K562 (cell line): ENCODE data around the gene CNDP1. TPM values are rescaled to one million over a fixed set of nuclear protein-coding genes. Genes with fewer than 3 reads are reported as not detected.

Experiments used
- CBX3 ChIP-seq, 2 experiments: IDR thresholded peaks; 1 replicate in 1 of 2; 2 replicates in 1 of 2; pipeline ENCODE4 v1.6.1; 2012; ENCODE audit warnings: inconsistent platforms in 2 of 2, low read length in 2 of 2, borderline replicate concordance in 1 of 2, control low read depth in 1 of 2
- E2F3 ChIP-seq: fragments of 250-450 bp; sonication (Bioruptor Pico); IDR thresholded peaks from 2 replicates; pipeline ENCODE4 v1.4.0; 2020; ENCODE audit warnings: mild to moderate bottlenecking
- EP400 ChIP-seq: fragments of 450-650 bp; IDR thresholded peaks from 2 replicates; pipeline ENCODE4 v1.6.1; 2017; ENCODE audit warnings: antibody characterized with exemption, mild to moderate bottlenecking, moderate library complexity
- MAFF ChIP-seq: IDR thresholded peaks from 2 replicates; pipeline ENCODE4 v1.6.1; 2012; ENCODE audit warnings: low read length, improper control_type of control experiment
- MAFK ChIP-seq: IDR thresholded peaks from 2 replicates; pipeline ENCODE4 v1.6.1; 2011; ENCODE audit warnings: low read length, improper control_type of control experiment
- NELFE ChIP-seq: IDR thresholded peaks from 2 replicates; pipeline ENCODE4 v1.6.1; 2011; ENCODE audit warnings: mild to moderate bottlenecking; ENCODE audit not compliant: insufficient read depth, insufficient read length
- SPI1 ChIP-seq: IDR thresholded peaks from 2 replicates; pipeline ENCODE4 v1.6.1; 2011; ENCODE audit warnings: low read depth, low read length, control low read depth, borderline replicate concordance
- SRSF3 ChIP-seq: fragments of 200-400 bp; formaldehyde crosslinking; IDR thresholded peaks from 2 replicates; pipeline ENCODE4 v1.6.1; 2016; ENCODE audit warnings: mild to moderate bottlenecking, low read length, moderate library complexity; ENCODE audit not compliant: insufficient read depth
- TCF3 ChIP-seq: sonication (generic); formaldehyde crosslinking; IDR thresholded peaks from 2 replicates; pipeline ENCODE4 v1.4.0; 2020; ENCODE audit warnings: mild to moderate bottlenecking, missing genetic modification reagents
- ZNF77 ChIP-seq: fragments of 250-450 bp; sonication (Bioruptor Pico); IDR thresholded peaks from 2 replicates; pipeline ENCODE4 v1.5.0; 2020
- polyA plus RNA-seq, 8 experiments: library from polyadenylated mRNA; depleted of rRNA in 4 of 8; stranded (reverse) in 5 of 8; unstranded in 3 of 8; fragments of >200 nt; fragmentation: Nextera tagmentation in 2 of 8; fragmentation: Illumina TruSeq in 1 of 8; extraction: Ambion mirVana in 2 of 8; extraction: Trizol in 1 of 8; gene quantifications; 2 replicates each; pipeline versions ENCODE4 v1.2.1 to v1.2.3, GENCODE V29; 2011 to 2014; ENCODE audit warnings: inconsistent platforms in 1 of 8, missing spikeins in 1 of 8
- total RNA-seq, 7 experiments: library from RNA; depleted of rRNA in 6 of 7; stranded (reverse); fragments of >200 nt in 6 of 7; fragmentation: Illumina TruSeq in 2 of 7; extraction: Trizol in 2 of 7; gene quantifications; 2 replicates each; pipeline versions ENCODE4 v1.2.1 to v1.2.3, GENCODE V29; 2011 to 2021; ENCODE audit warnings: low replicate concordance in 1 of 7
- TF ChIP-seq, protein P1 (sequence below): fragments of 450-650 bp; IDR thresholded peaks from 2 replicates; pipeline ENCODE4 v1.6.1; 2017; ENCODE audit warnings: antibody characterized with exemption, mild to moderate bottlenecking
- TF ChIP-seq, protein P2 (sequence below): sonication (generic); formaldehyde crosslinking; IDR thresholded peaks from 2 replicates; pipeline ENCODE4 v1.8.0; 2022; ENCODE audit warnings: missing genetic modification reagents, mild to moderate bottlenecking, moderate library complexity, borderline replicate concordance
- TF ChIP-seq, protein P3 (sequence below): fragments of 450-650 bp; IDR thresholded peaks from 2 replicates; pipeline ENCODE4 v1.6.1; 2016; ENCODE audit warnings: low read depth, mild to moderate bottlenecking, moderate library complexity
- TF ChIP-seq, protein P4 (sequence below): sonication (generic); formaldehyde crosslinking; IDR thresholded peaks from 2 replicates; pipeline ENCODE4 v1.8.1; 2023; ENCODE audit warnings: mild to moderate bottlenecking, missing genetic modification reagents
- TF ChIP-seq, protein P5 (sequence below): fragments of 250-450 bp; sonication (Bioruptor Pico); IDR thresholded peaks from 2 replicates; pipeline ENCODE4 v1.8.0; 2021; ENCODE audit warnings: borderline replicate concordance, mild to moderate bottlenecking, moderate library complexity; ENCODE audit not compliant: poor library complexity, severe bottlenecking
- TF ChIP-seq, protein P6 (sequence below), 2 experiments: IDR thresholded peaks; 2 replicates each; pipeline ENCODE4 v1.6.1; 2012; ENCODE audit warnings: improper control_type of control experiment in 2 of 2, low read depth in 2 of 2, low read length in 2 of 2, borderline replicate concordance in 1 of 2

Gene CNDP1
- total and polyA plus RNA-seq, 9 of the 15 experiments (the other 6 are each of a cell fraction or from before 2014, with no cell fraction given) = not detected

DNA sequence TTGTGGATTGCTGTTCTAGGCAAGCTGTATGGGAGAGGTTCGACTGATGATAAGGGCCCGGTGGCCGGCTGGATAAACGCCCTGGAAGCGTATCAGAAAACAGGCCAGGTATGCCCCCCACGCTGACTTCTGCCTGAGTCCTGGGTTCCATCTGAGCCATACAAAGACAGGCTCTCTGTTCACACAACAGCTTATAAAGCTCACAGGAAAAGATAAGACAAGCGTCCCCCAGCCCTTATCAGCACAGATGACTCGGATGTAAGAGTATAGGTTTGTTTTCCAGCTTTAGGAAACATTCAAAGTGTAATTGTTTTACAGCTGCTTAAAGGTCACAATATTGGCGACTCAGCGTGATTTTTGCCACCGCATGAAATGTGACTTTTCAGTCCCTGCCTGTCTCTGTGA lies 25.5 kb upstream of the CNDP1 start (continued):
- TF ChIP-seq, protein P1, sequence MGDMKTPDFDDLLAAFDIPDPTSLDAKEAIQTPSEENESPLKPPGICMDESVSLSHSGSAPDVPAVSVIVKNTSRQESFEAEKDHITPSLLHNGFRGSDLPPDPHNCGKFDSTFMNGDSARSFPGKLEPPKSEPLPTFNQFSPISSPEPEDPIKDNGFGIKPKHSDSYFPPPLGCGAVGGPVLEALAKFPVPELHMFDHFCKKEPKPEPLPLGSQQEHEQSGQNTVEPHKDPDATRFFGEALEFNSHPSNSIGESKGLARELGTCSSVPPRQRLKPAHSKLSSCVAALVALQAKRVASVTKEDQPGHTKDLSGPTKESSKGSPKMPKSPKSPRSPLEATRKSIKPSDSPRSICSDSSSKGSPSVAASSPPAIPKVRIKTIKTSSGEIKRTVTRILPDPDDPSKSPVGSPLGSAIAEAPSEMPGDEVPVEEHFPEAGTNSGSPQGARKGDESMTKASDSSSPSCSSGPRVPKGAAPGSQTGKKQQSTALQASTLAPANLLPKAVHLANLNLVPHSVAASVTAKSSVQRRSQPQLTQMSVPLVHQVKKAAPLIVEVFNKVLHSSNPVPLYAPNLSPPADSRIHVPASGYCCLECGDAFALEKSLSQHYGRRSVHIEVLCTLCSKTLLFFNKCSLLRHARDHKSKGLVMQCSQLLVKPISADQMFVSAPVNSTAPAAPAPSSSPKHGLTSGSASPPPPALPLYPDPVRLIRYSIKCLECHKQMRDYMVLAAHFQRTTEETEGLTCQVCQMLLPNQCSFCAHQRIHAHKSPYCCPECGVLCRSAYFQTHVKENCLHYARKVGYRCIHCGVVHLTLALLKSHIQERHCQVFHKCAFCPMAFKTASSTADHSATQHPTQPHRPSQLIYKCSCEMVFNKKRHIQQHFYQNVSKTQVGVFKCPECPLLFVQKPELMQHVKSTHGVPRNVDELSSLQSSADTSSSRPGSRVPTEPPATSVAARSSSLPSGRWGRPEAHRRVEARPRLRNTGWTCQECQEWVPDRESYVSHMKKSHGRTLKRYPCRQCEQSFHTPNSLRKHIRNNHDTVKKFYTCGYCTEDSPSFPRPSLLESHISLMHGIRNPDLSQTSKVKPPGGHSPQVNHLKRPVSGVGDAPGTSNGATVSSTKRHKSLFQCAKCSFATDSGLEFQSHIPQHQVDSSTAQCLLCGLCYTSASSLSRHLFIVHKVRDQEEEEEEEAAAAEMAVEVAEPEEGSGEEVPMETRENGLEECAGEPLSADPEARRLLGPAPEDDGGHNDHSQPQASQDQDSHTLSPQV = no peak
- TF ChIP-seq CBX3 (IDR thresholded peaks at IDR 0.05; ENCODE audit: borderline replicate concordance in 1 of 2, low read length in 2 of 2) (no peak), MAFF (peak; percentile 44; the same call in 1 of the 2 replicates), E2F3 (CRISPR knock-in tag) (no peak), TCF3 (CRISPR knock-in tag) (peak; percentile 70), MAFK (peak; percentile 40; the same call in 1 of the 2 replicates), ZNF77 (CRISPR knock-in tag) (no peak), EP400 (no peak), SRSF3 (no peak), NELFE (no peak), SPI1 (no peak)
- TF ChIP-seq, protein P2, sequence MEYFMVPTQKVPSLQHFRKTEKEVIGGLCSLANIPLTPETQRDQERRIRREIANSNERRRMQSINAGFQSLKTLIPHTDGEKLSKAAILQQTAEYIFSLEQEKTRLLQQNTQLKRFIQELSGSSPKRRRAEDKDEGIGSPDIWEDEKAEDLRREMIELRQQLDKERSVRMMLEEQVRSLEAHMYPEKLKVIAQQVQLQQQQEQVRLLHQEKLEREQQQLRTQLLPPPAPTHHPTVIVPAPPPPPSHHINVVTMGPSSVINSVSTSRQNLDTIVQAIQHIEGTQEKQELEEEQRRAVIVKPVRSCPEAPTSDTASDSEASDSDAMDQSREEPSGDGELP = peak; percentile 14; the same call in 1 of the 2 replicates
- TF ChIP-seq, protein P3, sequence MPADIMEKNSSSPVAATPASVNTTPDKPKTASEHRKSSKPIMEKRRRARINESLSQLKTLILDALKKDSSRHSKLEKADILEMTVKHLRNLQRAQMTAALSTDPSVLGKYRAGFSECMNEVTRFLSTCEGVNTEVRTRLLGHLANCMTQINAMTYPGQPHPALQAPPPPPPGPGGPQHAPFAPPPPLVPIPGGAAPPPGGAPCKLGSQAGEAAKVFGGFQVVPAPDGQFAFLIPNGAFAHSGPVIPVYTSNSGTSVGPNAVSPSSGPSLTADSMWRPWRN = no peak
- TF ChIP-seq, protein P4, sequence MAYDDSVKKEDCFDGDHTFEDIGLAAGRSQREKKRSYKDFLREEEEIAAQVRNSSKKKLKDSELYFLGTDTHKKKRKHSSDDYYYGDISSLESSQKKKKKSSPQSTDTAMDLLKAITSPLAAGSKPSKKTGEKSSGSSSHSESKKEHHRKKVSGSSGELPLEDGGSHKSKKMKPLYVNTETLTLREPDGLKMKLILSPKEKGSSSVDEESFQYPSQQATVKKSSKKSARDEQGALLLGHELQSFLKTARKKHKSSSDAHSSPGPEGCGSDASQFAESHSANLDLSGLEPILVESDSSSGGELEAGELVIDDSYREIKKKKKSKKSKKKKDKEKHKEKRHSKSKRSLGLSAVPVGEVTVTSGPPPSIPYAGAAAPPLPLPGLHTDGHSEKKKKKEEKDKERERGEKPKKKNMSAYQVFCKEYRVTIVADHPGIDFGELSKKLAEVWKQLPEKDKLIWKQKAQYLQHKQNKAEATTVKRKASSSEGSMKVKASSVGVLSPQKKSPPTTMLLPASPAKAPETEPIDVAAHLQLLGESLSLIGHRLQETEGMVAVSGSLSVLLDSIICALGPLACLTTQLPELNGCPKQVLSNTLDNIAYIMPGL (CRISPR knock-in tag) = no peak
- TF ChIP-seq, protein P5, sequence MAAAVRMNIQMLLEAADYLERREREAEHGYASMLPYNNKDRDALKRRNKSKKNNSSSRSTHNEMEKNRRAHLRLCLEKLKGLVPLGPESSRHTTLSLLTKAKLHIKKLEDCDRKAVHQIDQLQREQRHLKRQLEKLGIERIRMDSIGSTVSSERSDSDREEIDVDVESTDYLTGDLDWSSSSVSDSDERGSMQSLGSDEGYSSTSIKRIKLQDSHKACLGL (CRISPR knock-in tag) = no peak
- TF ChIP-seq, protein P6, sequence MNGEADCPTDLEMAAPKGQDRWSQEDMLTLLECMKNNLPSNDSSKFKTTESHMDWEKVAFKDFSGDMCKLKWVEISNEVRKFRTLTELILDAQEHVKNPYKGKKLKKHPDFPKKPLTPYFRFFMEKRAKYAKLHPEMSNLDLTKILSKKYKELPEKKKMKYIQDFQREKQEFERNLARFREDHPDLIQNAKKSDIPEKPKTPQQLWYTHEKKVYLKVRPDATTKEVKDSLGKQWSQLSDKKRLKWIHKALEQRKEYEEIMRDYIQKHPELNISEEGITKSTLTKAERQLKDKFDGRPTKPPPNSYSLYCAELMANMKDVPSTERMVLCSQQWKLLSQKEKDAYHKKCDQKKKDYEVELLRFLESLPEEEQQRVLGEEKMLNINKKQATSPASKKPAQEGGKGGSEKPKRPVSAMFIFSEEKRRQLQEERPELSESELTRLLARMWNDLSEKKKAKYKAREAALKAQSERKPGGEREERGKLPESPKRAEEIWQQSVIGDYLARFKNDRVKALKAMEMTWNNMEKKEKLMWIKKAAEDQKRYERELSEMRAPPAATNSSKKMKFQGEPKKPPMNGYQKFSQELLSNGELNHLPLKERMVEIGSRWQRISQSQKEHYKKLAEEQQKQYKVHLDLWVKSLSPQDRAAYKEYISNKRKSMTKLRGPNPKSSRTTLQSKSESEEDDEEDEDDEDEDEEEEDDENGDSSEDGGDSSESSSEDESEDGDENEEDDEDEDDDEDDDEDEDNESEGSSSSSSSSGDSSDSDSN (IDR thresholded peaks at IDR 0.05; ENCODE audit: borderline replicate concordance in 1 of 2, low read depth in 2 of 2, low read length in 2 of 2) = no peak
